H1 (cell line): ENCODE data around the gene ZBTB2. TPM values are rescaled to one million over a fixed set of nuclear protein-coding genes. Genes with fewer than 3 reads are reported as not detected.
A peak's percentile ranks its signal among the peaks of the same experiment; 100 is the strongest.

Experiments used
- CTCF ChIA-PET: fragments of 300-600 bp; sonication (Branson Sonifier 250); formaldehyde crosslinking; loops from one replicate; lab custom pipeline; 2021; ENCODE audit not compliant: partially characterized antibody; lab: Charles Lee
- POLR2A ChIA-PET: fragments of 300-600 bp; sonication (Branson Sonifier 250); formaldehyde crosslinking; loops from one replicate; lab custom pipeline; 2021; ENCODE audit warnings: inconsistent platforms; ENCODE audit not compliant: partially characterized antibody; lab: Charles Lee
- DNase-seq, 2 experiments: peaks; one replicate each; pipeline versions ENCODE4 v3.0.0 to v3.0.0-alpha.2; 2010 to 2022; ENCODE audit warnings: low spot score in 2 of 2, low read depth in 1 of 2, mixed read lengths in 1 of 2
- FAIRE-seq: peaks from 2 replicates; lab custom pipeline; 2011; peaks lifted over from hg19 to GRCh38; lab: Jason Lieb, UNC
- H2AFZ ChIP-seq: 2 replicates; pipeline ENCODE4 v1.8.1; 2012; ENCODE audit warnings: low read length, inconsistent platforms
- H2AK5ac ChIP-seq: 2 replicates; pipeline ENCODE4 v1.6.1; 2013; ENCODE audit warnings: low read depth, low read length
- H2BK120ac ChIP-seq: replicated peaks from 2 replicates; pipeline ENCODE3; 2013; ENCODE audit warnings: low read depth, low read length, inconsistent platforms
- H2BK12ac ChIP-seq: 2 replicates; pipeline ENCODE4 v1.6.1; 2013; ENCODE audit warnings: low read depth, low read length
- H2BK15ac ChIP-seq: 2 replicates; pipeline ENCODE4 v1.6.1; 2013; ENCODE audit warnings: low read length
- H2BK20ac ChIP-seq: 2 replicates; pipeline ENCODE4 v1.6.1; 2013; ENCODE audit warnings: low read length
- H2BK5ac ChIP-seq: 2 replicates; pipeline ENCODE4 v1.6.1; 2013; ENCODE audit warnings: low read depth, low read length
- H3K14ac ChIP-seq: 2 replicates; pipeline ENCODE4 v1.6.1; 2013; ENCODE audit warnings: inconsistent platforms; ENCODE audit not compliant: insufficient read length
- H3K18ac ChIP-seq: 2 replicates; pipeline ENCODE4 v1.6.1; 2013; ENCODE audit warnings: low read length; ENCODE audit errors: extremely low read depth
- H3K23ac ChIP-seq: 2 replicates; pipeline ENCODE4 v1.6.1; 2013; ENCODE audit warnings: inconsistent platforms; ENCODE audit not compliant: insufficient read length
- H3K23me2 ChIP-seq: 2 replicates; pipeline ENCODE4 v1.6.1; 2013; ENCODE audit warnings: low read depth, low read length
- H3K27ac ChIP-seq: 2 replicates; pipeline ENCODE4 v1.6.1; 2011; ENCODE audit warnings: low read depth, low read length, inconsistent platforms
- H3K27me3 ChIP-seq, 4 experiments: replicated peaks in 1 of 4; 1 replicate in 1 of 4; 2 replicates in 3 of 4; pipeline versions ENCODE4 v1.6.1 to v1.8.1; 2011 to 2013; ENCODE audit warnings: low read length in 3 of 4, mild to moderate bottlenecking in 3 of 4, inconsistent platforms in 2 of 4, mixed read lengths in 2 of 4, moderate library complexity in 1 of 4; ENCODE audit not compliant: control insufficient read depth in 3 of 4, insufficient read depth in 3 of 4; ENCODE audit errors: extremely low read depth in 1 of 4
- H3K36me3 ChIP-seq, 4 experiments: 2 replicates each; pipeline versions ENCODE4 v1.6.1 to v1.8.1; 2011 to 2013; ENCODE audit warnings: mild to moderate bottlenecking in 4 of 4, low read length in 3 of 4, moderate library complexity in 2 of 4, control low read depth in 1 of 4, inconsistent platforms in 1 of 4; ENCODE audit not compliant: insufficient read depth in 4 of 4, control insufficient read depth in 2 of 4
- H3K4ac ChIP-seq: replicated peaks from 2 replicates; pipeline ENCODE3; 2013; ENCODE audit warnings: low read length, low read depth, mixed read lengths, inconsistent platforms; ENCODE audit not compliant: insufficient read length
- H3K4me1 ChIP-seq, 4 experiments: replicated peaks in 1 of 4; 1 replicate in 1 of 4; 2 replicates in 3 of 4; pipeline versions ENCODE4 v1.6.1 to v1.8.1; 2011 to 2013; ENCODE audit warnings: low read length in 3 of 4, inconsistent platforms in 2 of 4, mixed read lengths in 1 of 4; ENCODE audit not compliant: insufficient read depth in 4 of 4, control insufficient read depth in 3 of 4
- H3K4me2 ChIP-seq, 2 experiments: 2 replicates each; pipeline versions ENCODE4 v1.6.1 to v1.8.1; 2011 to 2013; ENCODE audit warnings: low read depth in 2 of 2, low read length in 2 of 2, control low read depth in 1 of 2, inconsistent platforms in 1 of 2, mild to moderate bottlenecking in 1 of 2; ENCODE audit not compliant: insufficient read depth in 1 of 2
- H3K4me3 ChIP-seq, 4 experiments: fragments of 200-600, 300-600 bp in 1 of 4; sonication (generic), shearing (Covaris generic), sonication (Bioruptor Twin) in 1 of 4; 2 replicates each; pipeline versions ENCODE4 v1.5.1 to v1.8.1; 2011 to 2016; ENCODE audit warnings: low read length in 4 of 4, low read depth in 3 of 4, control low read depth in 2 of 4, inconsistent platforms in 2 of 4, mild to moderate bottlenecking in 2 of 4, mixed read lengths in 1 of 4, moderate library complexity in 1 of 4; ENCODE audit not compliant: insufficient read depth in 2 of 4; ENCODE audit errors: extremely low read depth in 1 of 4
- H3K56ac ChIP-seq: replicated peaks from 2 replicates; pipeline ENCODE3; 2013; ENCODE audit warnings: low read depth, mild to moderate bottlenecking, mixed read lengths, low read length, inconsistent platforms; ENCODE audit not compliant: insufficient read length
- H3K79me1 ChIP-seq: 2 replicates; pipeline ENCODE4 v1.6.1; 2013; ENCODE audit warnings: low read depth, low read length, control low read depth
- H3K79me2 ChIP-seq, 2 experiments: 2 replicates each; pipeline versions ENCODE4 v1.6.1 to v1.8.1; 2012 to 2013; ENCODE audit warnings: low read length in 2 of 2, mild to moderate bottlenecking in 2 of 2, inconsistent platforms in 1 of 2; ENCODE audit not compliant: insufficient read depth in 2 of 2, control insufficient read depth in 1 of 2
- H3K9ac ChIP-seq, 4 experiments: replicated peaks in 1 of 4; 1 replicate in 1 of 4; 2 replicates in 3 of 4; pipeline versions ENCODE4 v1.6.1 to v1.8.1; 2011 to 2013; ENCODE audit warnings: low read depth in 3 of 4, low read length in 3 of 4, control low read depth in 2 of 4, mild to moderate bottlenecking in 2 of 4, moderate library complexity in 2 of 4, inconsistent platforms in 1 of 4; ENCODE audit errors: extremely low read depth in 1 of 4
- H3K9me3 ChIP-seq, 2 experiments: 2 replicates each; pipeline versions ENCODE4 v1.6.1 to v1.8.1; 2012 to 2013; ENCODE audit warnings: mild to moderate bottlenecking in 2 of 2, moderate library complexity in 2 of 2, control low read depth in 1 of 2, inconsistent platforms in 1 of 2, low read depth in 1 of 2, low read length in 1 of 2, mixed read lengths in 1 of 2; ENCODE audit not compliant: insufficient read depth in 2 of 2
- H4K20me1 ChIP-seq, 2 experiments: replicated peaks in 1 of 2; 2 replicates each; pipeline versions ENCODE3 to v1.8.1; 2011 to 2013; ENCODE audit warnings: inconsistent platforms in 2 of 2, low read length in 2 of 2, mild to moderate bottlenecking in 1 of 2; ENCODE audit not compliant: insufficient read depth in 2 of 2, control insufficient read depth in 1 of 2
- H4K5ac ChIP-seq: 2 replicates; pipeline ENCODE4 v1.6.1; 2013; ENCODE audit warnings: low read length, low read depth, mixed read lengths, inconsistent platforms; ENCODE audit not compliant: insufficient read length
- H4K8ac ChIP-seq: 2 replicates; pipeline ENCODE4 v1.8.0; 2013; ENCODE audit warnings: mild to moderate bottlenecking, moderate library complexity, low read length, inconsistent platforms; ENCODE audit not compliant: insufficient read depth; ENCODE audit errors: extremely low read depth
- H4K91ac ChIP-seq: replicated peaks from 2 replicates; pipeline ENCODE3; 2013; ENCODE audit warnings: low read length, mixed read lengths, inconsistent platforms; ENCODE audit not compliant: insufficient read length
- KDM4A ChIP-seq: IDR thresholded peaks from one replicate; pipeline ENCODE4 v1.7.1; 2012; ENCODE audit warnings: low read depth, mild to moderate bottlenecking, moderate library complexity, low read length, inconsistent platforms; ENCODE audit not compliant: severe bottlenecking
- WGBS, 2 experiments: shearing (Covaris generic) in 1 of 2; methylation state at CpG; one replicate each; pipeline versions ENCODE4 v1.1.6 to v1.1.7; 2013 to 2015; ENCODE audit warnings: low lambda C conversion rate in 2 of 2, mixed read lengths in 2 of 2, inconsistent platforms in 1 of 2, low coverage in 1 of 2, missing lambda C conversion rate in 1 of 2; ENCODE audit not compliant: insufficient replicate concordance in 2 of 2, insufficient coverage in 1 of 2, insufficient read length in 1 of 2; ENCODE audit errors: extremely low coverage in 1 of 2, missing lambda C conversion rate in 1 of 2; 5-methylcytosine and 5-hydroxymethylcytosine counted together
- polyA plus RNA-seq, 7 experiments: library from polyadenylated mRNA; depleted of rRNA in 3 of 7; stranded (reverse) in 5 of 7; unstranded in 2 of 7; fragments of >200 nt in 5 of 7; fragments of 200-250 nt in 2 of 7; gene quantifications; 1 replicate in 5 of 7; 2 replicates in 1 of 7; 4 replicates in 1 of 7; pipeline versions ENCODE4 v1.2.1 to v1.2.3, GENCODE V29; 2011 to 2013; ENCODE audit warnings: missing spikeins in 2 of 7, mixed read lengths in 2 of 7
- total RNA-seq: library from RNA; stranded (reverse); fragmentation: NEBNext Ultra II Directional; extraction: Animal tissue kit (Norgen Biotek cat#: 25700); gene quantifications from 2 replicates; pipeline ENCODE4 v1.2.1, GENCODE V29; 2021

The ZBTB2 gene
- total and polyA plus RNA-seq, 2 of the 8 experiments (the other 6 are each of a cell fraction or from before 2014, with no cell fraction given): 16.1 to 23.7 TPM

DNA sequence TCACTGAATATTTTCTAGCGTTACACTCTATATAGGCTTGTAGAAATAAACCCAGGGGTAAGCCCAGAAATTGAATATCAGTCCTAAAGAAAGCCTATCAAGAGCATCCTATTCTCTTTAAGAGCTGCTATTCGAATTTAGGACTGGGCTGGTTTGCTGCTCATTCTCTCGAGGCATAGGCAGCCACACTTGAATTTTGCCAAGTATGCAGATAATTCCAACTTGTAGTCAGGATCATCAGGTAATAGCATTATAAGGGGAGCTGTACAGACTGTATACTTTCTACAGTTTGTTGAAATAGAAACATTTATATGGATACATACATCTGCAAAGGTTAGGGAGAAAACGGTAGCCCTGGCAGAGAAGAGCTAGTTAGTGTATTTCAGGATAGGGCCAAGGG, 2.1 kb upstream of the ZBTB2 start:
- peaks cover 38 to 73% of the 10 kb centered on the region in 2 experiments for H3K79me2 ChIP-seq
- H3K23me2 ChIP-seq: peaks cover 8% of the 10 kb centered on the region
- H3K4ac ChIP-seq: no peak overlapping the region
- no peaks in the 10 kb centered on the region for H3K9me3 ChIP-seq
- H3K27me3 ChIP-seq: no peaks in the 10 kb centered on the region
- ChIA-PET POLR2A (interaction anchor here (0.8 to 5.9 kb wide), 7 partner anchors 12 to 75 kb away, joined by 3 to 60 read pairs (median 4); partner anchors contain the start of gene RMND1), CTCF (interaction anchor here (0.8 to 1.5 kb wide), 4 partner anchors 11 to 69 kb away, joined by 3 to 7 read pairs (median 3); no protein-coding TSS in a partner anchor)
- H4K8ac ChIP-seq: no peak overlapping the region
- 82% methylated on average over 4 of the region's 4 CpGs; no CpG with 5 or more reads in 1 of the 2 experiments for WGBS, 2 experiments
- H3K14ac ChIP-seq: no peak overlapping the region
- no peak for TF ChIP-seq KDM4A
- no peak overlapping the region for H2AFZ ChIP-seq
- no peak overlapping the region for H3K56ac ChIP-seq
- FAIRE-seq (no peak), DNase-seq (no peak)
- no peak overlapping the region for H2BK20ac ChIP-seq
- H3K4me1 ChIP-seq: peaks cover 0 to 9% (median 4%) of the 10 kb centered on the region in 4 experiments; a peak in 3 of 7 replicates
- no peak overlapping the region for H2AK5ac ChIP-seq
- H3K9ac ChIP-seq: no peak overlapping the region
- no peak overlapping the region for H4K5ac ChIP-seq
- H3K23ac ChIP-seq: no peak overlapping the region
- peak overlapping the region in 1 of 4 experiments; percentile 81; a peak in 2 of 8 replicates for H3K4me3 ChIP-seq
- H3K36me3 ChIP-seq: peaks cover 0 to 6% (median 0%) of the 10 kb centered on the region in 4 experiments; a peak in 4 of 8 replicates
- no peak overlapping the region for H4K91ac ChIP-seq
- no peak overlapping the region for H2BK5ac ChIP-seq
- no peak overlapping the region for H3K27ac ChIP-seq
- no peak overlapping the region for H2BK12ac ChIP-seq
- H3K79me1 ChIP-seq: no peaks in the 10 kb centered on the region
- H2BK120ac ChIP-seq: no peak overlapping the region
- no peak overlapping the region for H3K18ac ChIP-seq
- no peak overlapping the region for H2BK15ac ChIP-seq
- peaks cover 6 to 16% of the 10 kb centered on the region in 2 experiments for H4K20me1 ChIP-seq
- H3K4me2 ChIP-seq: peak overlapping the region; percentile 88 to 90
